ENCODE measurements around the gene MAGEF1.

Gene MAGEF1

DNA sequence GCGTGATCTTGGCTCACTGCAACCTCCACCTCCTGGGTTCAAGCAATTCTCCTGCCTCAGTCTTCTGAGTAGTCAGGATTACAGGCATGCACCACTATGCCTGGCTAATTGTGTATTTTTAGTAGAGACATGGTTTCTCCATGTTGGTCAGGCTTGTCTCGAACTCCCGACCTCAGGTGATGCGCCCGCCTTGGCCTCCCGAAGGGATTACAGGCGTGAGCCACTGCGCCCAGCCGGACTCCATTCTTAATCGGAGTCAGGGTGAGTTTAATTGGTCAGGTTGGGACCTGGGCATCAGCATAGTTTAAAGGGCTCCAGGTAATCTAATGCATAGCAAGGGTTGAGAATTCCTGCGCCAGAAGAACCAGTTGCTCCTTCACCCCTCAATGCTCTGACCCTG lies 29.2 kb downstream of the MAGEF1 start:
- DNase-seq: no peak

DNA sequence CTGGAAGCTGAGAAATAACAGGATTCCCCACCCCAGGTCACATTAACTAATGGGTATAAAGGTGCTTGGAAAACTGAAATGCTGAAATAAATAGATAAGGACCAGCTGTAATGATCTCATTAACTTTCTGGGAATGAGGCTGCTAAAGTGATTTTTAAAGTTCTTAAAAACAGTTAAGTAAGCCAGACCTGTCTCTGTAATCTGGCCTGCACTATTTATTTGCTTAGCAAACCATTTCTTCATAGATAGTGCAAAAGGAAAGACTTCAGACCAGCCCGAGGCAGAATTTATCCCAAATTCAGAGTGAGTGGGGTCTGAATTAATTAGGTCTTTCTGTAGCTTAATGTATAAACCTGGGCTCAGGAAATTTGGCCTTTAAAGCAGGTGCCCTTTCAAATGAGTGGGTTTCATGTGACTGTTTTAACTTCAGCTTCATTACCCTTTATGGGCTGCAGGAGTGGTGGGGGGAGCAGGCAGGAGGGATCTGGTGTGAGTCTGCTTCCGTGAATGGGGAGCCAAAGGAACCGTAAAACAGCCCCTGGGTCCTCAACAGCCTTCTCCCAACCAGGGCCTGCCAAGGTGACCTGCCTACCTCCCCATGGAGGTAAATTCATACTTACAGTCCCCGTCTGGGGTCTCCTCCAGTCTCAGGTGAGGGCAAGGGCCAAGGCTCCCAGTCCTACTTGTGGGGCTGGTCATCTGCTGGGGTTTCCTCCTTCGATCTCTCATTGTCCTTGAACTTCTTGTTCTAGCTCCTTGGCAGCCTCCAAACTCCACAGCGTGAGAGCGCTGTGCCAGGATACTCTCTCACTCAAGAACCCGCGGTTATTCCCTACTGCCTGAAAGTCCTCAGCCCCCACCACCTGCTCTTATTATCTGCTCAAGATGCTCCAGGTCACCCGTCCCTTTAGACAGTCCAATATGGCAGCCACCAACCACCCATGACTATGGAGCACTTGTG lies 31.2 kb downstream of the MAGEF1 start:
- no peak for DNase-seq

More for the DNA sequence above, 29.2 kb downstream of the MAGEF1 start:
- intact Hi-C loops (cut with DNase I): no loop called here

DNA sequence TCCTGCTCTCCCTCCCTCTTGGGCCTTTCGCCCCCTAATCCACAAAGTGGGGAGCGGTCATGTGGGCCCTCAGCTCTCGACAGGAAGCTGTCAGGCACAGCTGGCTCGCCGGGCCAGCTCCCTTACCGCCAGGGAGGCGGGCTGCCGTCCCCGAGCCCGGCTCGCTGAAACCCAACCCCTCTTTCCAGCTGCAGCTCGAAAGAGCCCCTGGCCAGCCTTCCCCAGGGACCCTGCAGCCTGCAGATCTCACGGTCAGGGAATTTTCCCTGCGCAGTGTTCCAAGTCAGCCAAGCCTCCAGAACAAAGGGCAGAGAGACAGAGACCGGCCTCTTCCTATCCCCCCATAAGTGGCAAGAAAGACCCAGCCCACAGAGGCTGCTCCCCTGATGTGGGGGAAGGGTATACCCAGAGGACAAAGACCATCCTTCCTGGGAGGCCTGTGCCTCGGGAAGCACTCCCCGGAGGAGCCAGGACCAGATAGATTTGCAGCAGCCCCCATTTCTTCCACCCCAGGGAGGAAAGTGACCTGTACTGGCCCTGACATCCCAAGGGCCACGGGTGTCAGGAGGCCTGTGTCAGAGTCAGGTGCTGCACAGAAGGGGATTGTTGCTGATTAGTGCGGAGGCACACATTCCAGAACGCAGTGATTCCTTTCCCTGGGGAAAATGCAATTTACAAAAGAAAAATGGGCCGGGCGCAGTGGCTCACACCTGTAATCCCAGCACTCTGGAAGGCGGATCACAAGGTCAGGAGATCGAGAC lies 32.6 kb downstream of the MAGEF1 start:
- peak in 2 of 42 donors; percentile 21 to 22 for DNase-seq
- intact Hi-C loops (cut with DNase I): no loop called here

More for the DNA sequence above, 31.2 kb downstream of the MAGEF1 start:
- intact Hi-C loops (cut with DNase I): no loop called here

GRCh38 chr3:184678317-184679055 lies 33.4 kb downstream of the MAGEF1 start:
- intact Hi-C loops (cut with DNase I): no loop called here
- no peak for DNase-seq

DNA sequence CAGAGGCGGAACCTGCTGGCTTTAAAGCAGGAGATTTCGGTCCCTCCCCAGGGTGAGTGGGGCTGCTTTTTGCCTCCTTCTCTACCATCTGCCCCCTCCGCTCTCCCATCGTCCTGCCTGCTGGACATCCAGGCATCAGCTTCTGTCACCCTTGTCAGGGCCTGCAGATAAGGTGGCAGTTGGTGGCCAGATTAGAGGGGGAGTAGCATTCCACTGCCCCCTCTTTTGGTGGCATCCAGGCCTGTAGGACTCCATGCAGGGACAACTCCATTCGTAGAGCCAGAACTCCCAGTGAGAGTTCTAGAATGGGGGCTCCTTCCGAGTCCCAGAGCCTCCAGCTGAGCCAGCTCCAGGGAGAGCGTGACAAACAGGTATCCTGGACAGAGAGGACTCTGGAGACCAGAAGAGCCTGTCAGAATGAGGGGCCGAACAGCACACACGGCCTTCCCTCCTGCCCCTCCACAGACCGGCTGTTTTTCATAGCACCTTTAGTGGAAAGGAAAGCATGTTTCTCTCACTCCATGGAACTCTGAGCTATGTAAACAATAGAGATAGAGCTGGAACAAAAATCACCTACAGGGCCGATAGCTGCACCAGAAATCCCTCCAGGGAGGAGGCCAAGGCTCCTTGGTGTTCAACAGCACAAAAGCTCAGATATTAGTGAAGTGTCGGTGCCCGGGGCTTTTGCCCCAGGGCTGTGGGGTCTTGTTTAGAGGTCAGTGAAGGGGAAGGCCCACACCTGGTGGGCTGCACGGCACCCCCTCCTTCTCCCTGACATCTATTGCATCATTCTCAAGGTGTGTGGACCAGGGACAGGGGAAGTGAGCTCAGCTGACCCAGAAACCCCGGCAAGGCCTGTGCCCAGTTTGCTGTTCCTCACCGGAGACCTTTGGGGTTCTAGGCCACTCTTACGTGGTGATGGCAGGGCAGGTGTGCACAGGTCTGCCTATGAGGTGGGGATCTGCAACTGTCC lies 34.2 kb downstream of the MAGEF1 start:
- intact Hi-C loops (cut with DNase I): no loop called here

DNA sequence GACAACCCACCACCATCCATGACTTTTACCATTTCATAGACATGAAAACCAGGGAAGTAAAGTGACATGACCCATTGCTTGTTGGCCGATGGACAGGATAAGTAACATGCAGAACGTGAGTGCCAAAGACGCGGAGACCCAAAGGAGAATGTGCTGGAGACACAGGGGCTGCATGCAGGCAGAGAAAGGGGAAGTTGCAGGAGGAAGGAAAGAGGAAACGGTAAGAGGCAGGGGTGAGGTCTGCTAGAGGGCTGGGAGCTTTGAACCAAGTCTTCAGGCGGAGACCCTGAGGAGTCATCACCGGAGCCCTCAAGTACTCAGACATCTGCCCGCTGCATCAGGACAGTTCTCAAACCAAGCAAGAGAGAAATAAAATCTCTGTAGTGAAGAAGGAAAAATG lies 34.9 kb downstream of the MAGEF1 start:
- peak in 15 of 42 donors; percentile 11 to 56 (median 32) for DNase-seq
- intact Hi-C loops (cut with DNase I): no loop called here

More for the DNA sequence above, 34.2 kb downstream of the MAGEF1 start:
- no peak for DNase-seq

- intact Hi-C loops (cut with DNase I): no loop called here
- DNase-seq: no peak
Measured at GRCh38 chr3:184674626-184675025, 37.2 kb downstream of the MAGEF1 start.

- DNase-seq: no peak
- intact Hi-C loops (cut with DNase I): no loop called here
Measured at GRCh38 chr3:184672977-184673870, 38.6 kb downstream of the MAGEF1 start.

- intact Hi-C loops (cut with DNase I): no loop called here
Measured at GRCh38 chr3:184672335-184672734, 39.5 kb downstream of the MAGEF1 start.

GRCh38 chr3:184670091-184670602 lies 41.7 kb downstream of the MAGEF1 start:
- DNase-seq: no peak
- intact Hi-C loops (cut with DNase I): no loop called here

More at GRCh38 chr3:184672335-184672734, 39.5 kb downstream of the MAGEF1 start:
- no peak for DNase-seq

DNA sequence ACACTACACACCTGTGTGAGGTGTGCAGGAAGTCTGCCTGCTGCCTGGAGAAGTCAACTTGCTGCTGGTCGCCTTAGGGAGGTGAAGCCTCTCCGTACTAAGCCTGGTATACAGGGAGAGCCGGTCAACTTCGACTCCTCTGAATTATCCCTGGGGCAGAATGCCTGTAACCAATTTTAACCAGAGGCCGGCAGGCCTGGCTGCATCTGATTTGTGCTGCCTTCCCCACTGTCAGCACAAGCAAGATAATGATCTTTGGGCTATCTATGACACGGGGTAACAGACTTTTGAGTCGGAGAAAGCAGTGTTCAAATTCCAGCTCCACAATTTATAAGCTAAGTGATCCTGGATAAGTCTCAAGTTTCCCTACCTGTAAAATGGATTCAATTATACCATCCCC lies 42.3 kb downstream of the MAGEF1 start:
- intact Hi-C loops (cut with DNase I): no loop called here
- DNase-seq: no peak

GRCh38 chr3:184666442-184666841 lies 45.4 kb downstream of the MAGEF1 start:
- DNase-seq: no peak
- intact Hi-C loops (cut with DNase I): no loop called here

- DNase-seq: no peak
- intact Hi-C loops (cut with DNase I): no loop called here
Measured at GRCh38 chr3:184665101-184665500, 46.8 kb downstream of the MAGEF1 start.

DNA sequence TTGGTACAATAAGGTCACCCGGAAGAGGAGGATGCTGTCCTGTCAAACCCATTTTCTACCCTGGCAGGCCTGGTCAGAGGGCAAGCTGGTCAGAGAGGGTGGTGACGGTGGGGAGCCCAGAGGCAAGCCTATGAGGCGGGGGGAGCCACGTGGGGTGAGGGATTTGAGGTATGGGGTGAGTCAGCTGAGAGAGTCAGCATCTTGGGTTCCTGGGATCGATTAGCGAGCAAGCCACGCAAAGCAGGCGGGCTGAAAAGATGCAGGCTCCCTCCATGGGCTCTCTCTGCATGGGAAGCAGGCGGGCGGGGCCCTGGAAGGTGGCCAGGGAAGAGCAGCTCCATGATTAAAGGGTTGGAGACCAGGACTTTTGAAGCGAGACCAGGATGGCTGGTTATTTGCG lies 48.1 kb downstream of the MAGEF1 start:
- intact Hi-C loops (cut with DNase I): no loop called here
- DNase-seq: no peak

DNA sequence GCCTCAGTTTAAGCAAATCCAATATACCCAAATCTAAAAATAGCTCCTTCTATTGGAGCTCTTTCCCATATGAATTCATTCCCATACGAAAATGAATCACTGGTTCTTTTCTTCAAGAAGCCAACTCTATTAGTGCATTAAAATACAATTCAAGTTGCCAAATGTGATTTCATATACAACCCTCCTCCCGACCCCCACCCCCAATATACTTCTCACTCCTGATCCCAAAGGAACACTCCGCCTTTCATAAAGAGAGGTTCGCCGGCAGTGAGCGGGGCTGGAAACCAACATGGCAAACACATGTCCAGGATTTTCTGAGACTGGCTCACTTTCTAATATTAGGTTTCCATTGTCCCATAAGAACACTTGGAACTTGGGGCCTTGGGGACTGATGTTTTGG lies 48.5 kb downstream of the MAGEF1 start:
- intact Hi-C loops (cut with DNase I): no loop called here
- DNase-seq: no peak

GRCh38 chr3:184662187-184662586 lies 49.7 kb downstream of the MAGEF1 start:
- intact Hi-C loops (cut with DNase I): no loop called here
- DNase-seq: no peak

DNA sequence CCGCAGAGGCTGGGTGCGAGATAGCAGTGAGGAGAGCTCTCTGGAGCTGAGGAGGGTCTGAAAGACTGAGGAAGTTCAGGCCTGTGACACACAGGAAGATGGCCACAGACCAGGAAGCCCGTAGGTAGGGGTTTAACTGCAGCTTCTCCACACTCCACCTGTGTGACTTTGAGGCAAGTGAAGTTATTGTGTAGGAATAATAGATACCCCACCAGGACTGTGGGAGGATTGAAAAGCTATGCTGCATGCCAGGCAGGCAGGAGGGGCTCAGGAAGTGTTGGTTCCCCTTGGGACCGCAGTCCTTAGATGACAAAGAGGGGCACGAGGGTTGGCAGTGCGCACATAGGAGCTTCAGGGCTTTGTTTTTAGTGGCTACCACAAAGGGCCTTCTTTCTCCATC lies 50.9 kb downstream of the MAGEF1 start:
- no peak for DNase-seq
- intact Hi-C loops (cut with DNase I): no loop called here

All from head of caudate nucleus (tissue), 42 donors.